ENCODE measurements around the gene OBP2A. TPM values are rescaled to one million over a fixed set of nuclear protein-coding genes. Genes with fewer than 3 reads are reported as not detected.

The OBP2A gene
- total RNA-seq, 4 donors from 2014 or later: not detected

DNA sequence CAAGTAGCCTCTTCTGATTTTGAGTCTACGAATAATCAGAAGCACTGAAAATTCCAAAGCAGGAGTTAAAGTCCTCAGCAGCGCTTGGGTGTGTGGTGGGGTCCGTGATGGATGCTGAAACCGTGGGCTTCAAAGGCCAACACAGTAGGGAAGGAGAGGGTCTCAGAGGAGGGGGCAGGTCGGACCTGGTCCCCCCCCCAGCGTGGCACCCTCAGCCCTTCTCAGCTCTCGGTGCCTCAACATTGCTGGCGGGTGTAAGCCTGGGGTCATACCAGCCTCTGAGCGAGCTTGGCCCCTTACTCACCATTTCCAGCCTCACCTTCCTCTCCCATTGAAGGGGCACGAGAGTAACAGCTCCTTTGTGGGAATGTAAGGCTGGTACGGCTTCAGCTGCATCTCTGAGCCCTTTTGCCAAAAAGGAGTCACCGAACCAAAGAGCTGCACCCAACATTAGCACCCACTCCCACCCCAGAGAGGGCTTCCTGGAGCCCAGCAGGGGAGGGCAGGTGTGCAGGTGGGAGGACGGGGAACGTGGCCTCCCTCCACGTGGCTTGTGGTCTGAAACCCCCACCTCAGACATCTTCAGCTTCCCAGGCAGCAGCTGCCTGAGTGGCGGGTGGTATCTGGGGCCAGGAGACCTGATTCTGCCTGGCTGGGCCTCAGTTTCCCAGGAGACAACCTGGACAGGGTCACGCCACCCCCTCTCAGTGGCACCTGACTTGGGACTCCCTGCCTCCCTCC, 31.4 kb upstream of the OBP2A start:
- Histone ChIP-seq H3K9me3 (no peaks in the 10 kb centered on the region), H3K4me3 (no peak overlapping the region), H3K36me3 (no peaks in the 10 kb centered on the region), H3K4me1 (no peaks in the 10 kb centered on the region), H3K27me3 (peaks cover 12% of the 10 kb centered on the region), H3K27ac (no peak overlapping the region)
- no peak for TF ChIP-seq EP300 (IDR thresholded peaks at IDR 0.05; ENCODE audit: low read depth)
- no peak for TF ChIP-seq POLR2A (IDR thresholded peaks at IDR 0.05)
- TF ChIP-seq, protein P1, sequence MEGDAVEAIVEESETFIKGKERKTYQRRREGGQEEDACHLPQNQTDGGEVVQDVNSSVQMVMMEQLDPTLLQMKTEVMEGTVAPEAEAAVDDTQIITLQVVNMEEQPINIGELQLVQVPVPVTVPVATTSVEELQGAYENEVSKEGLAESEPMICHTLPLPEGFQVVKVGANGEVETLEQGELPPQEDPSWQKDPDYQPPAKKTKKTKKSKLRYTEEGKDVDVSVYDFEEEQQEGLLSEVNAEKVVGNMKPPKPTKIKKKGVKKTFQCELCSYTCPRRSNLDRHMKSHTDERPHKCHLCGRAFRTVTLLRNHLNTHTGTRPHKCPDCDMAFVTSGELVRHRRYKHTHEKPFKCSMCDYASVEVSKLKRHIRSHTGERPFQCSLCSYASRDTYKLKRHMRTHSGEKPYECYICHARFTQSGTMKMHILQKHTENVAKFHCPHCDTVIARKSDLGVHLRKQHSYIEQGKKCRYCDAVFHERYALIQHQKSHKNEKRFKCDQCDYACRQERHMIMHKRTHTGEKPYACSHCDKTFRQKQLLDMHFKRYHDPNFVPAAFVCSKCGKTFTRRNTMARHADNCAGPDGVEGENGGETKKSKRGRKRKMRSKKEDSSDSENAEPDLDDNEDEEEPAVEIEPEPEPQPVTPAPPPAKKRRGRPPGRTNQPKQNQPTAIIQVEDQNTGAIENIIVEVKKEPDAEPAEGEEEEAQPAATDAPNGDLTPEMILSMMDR (IDR thresholded peaks at IDR 0.05): no peak
- TF ChIP-seq POLR2AphosphoS5 (IDR thresholded peaks at IDR 0.05): no peak
- intact Hi-C loops (cut with DNase I; ENCODE audit: low total_unique reads) (no loop called here), in situ Hi-C loops (cut with MboI; ENCODE audit: low pct_ligation_motif_present in 1 of 4, low pct_unique_long_range_greater_than_20kb in 1 of 4, low sequenced_read_pairs in 3 of 4) (no loop called here)
- WGBS, 2 donors (ENCODE audit: low coverage in 1 of 2): 76 to 79% methylated on average over 5 to 14 of the region's 17 CpGs
- DNase-seq: no peak

- Histone ChIP-seq H3K27me3 (peaks cover 12% of the 10 kb centered on the region), H3K9me3 (no peaks in the 10 kb centered on the region), H3K36me3 (no peaks in the 10 kb centered on the region), H3K4me1 (no peaks in the 10 kb centered on the region), H3K4me3 (no peak overlapping the region), H3K27ac (no peak overlapping the region)
- no peak for DNase-seq
- WGBS, 2 donors (ENCODE audit: low coverage in 1 of 2): 92 to 100% methylated on average over 2 to 29 of the region's 31 CpGs
- in situ Hi-C loops (cut with MboI; ENCODE audit: low pct_ligation_motif_present in 1 of 4, low pct_unique_long_range_greater_than_20kb in 1 of 4, low sequenced_read_pairs in 3 of 4): no loop called here
- intact Hi-C loops (cut with DNase I; ENCODE audit: low total_unique reads): no loop called here
- TF ChIP-seq POLR2A (IDR thresholded peaks at IDR 0.05): no peak
- TF ChIP-seq, protein P1 (IDR thresholded peaks at IDR 0.05): no peak
- TF ChIP-seq POLR2AphosphoS5 (IDR thresholded peaks at IDR 0.05): no peak
- no peak for TF ChIP-seq EP300 (IDR thresholded peaks at IDR 0.05; ENCODE audit: low read depth)
Measured at GRCh38 chr9:135515083-135515951, 30.6 kb upstream of the OBP2A start.

GRCh38 chr9:135516132-135516860, 29.6 kb upstream of the OBP2A start:
- H3K27ac ChIP-seq: no peak overlapping the region
- H3K9me3 ChIP-seq: no peaks in the 10 kb centered on the region
- no peaks in the 10 kb centered on the region for H3K36me3 ChIP-seq
- DNase-seq: no peak
- H3K4me1 ChIP-seq: no peaks in the 10 kb centered on the region
- TF ChIP-seq, protein P1 (IDR thresholded peaks at IDR 0.05): no peak
- no peak for TF ChIP-seq EP300 (IDR thresholded peaks at IDR 0.05; ENCODE audit: low read depth)
- TF ChIP-seq POLR2AphosphoS5 (IDR thresholded peaks at IDR 0.05): no peak
- TF ChIP-seq POLR2A (IDR thresholded peaks at IDR 0.05): no peak
- in situ Hi-C loops (cut with MboI; ENCODE audit: low pct_ligation_motif_present in 1 of 4, low pct_unique_long_range_greater_than_20kb in 1 of 4, low sequenced_read_pairs in 3 of 4): no loop called here
- H3K4me3 ChIP-seq: no peak overlapping the region
- intact Hi-C loops (cut with DNase I; ENCODE audit: low total_unique reads): no loop called here
- 66 to 83% methylated on average over 7 to 24 of the region's 25 CpGs for WGBS, 2 donors (ENCODE audit: low coverage in 1 of 2)
- H3K27me3 ChIP-seq: peaks cover 12% of the 10 kb centered on the region

DNA sequence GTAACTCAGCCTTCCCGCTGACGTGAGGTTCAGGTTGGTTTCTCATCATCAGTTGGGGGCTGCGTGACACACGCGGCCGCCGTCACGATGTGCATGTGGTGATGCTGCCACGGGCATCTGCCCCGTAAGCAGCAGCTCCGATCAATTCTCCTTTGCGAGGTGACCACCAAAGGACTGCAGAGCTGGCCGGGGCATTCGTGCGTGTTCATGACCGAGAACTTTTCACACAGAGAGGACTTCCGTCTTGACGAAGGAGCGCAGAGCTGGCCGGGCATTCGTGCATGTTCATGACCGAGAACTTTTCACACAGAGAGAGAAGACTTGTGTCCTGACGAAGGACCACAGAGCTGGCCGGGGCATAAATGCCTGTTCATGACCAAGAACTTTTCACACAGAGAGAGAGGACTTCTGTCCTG, 28.5 kb upstream of the OBP2A start:
- H3K4me1 ChIP-seq: no peaks in the 10 kb centered on the region
- WGBS, 2 donors (ENCODE audit: low coverage in 1 of 2): 76 to 86% methylated on average over 8 to 24 of the region's 24 CpGs
- no peak for DNase-seq
- no peaks in the 10 kb centered on the region for H3K36me3 ChIP-seq
- H3K27me3 ChIP-seq: peaks cover 12% of the 10 kb centered on the region
- H3K4me3 ChIP-seq: no peak overlapping the region
- in situ Hi-C loops (cut with MboI; ENCODE audit: low pct_ligation_motif_present in 1 of 4, low pct_unique_long_range_greater_than_20kb in 1 of 4, low sequenced_read_pairs in 3 of 4): no loop called here
- H3K9me3 ChIP-seq: no peaks in the 10 kb centered on the region
- TF ChIP-seq, protein P1 (IDR thresholded peaks at IDR 0.05): no peak
- TF ChIP-seq POLR2AphosphoS5 (IDR thresholded peaks at IDR 0.05) (no peak), POLR2A (IDR thresholded peaks at IDR 0.05) (no peak), EP300 (IDR thresholded peaks at IDR 0.05; ENCODE audit: low read depth) (no peak)
- intact Hi-C loops (cut with DNase I; ENCODE audit: low total_unique reads): no loop called here
- H3K27ac ChIP-seq: no peak overlapping the region

Measured in transverse colon (tissue), 4 donors.